Ishikawa (cell line): Measurements from ENCODE around the gene FBXW8.

Source experiments
- CEBPB ChIP-seq: IDR thresholded peaks from 2 replicates; pipeline ENCODE4 v1.6.1; 2012
- EP300 ChIP-seq: IDR thresholded peaks from 2 replicates; pipeline ENCODE4 v1.6.1; 2012; ENCODE audit warnings: borderline replicate concordance
- RAD21 ChIP-seq: IDR thresholded peaks from 2 replicates; pipeline ENCODE4 v1.6.1; 2012; ENCODE audit warnings: low read depth
- TAF1 ChIP-seq: IDR thresholded peaks from 2 replicates; pipeline ENCODE4 v1.6.1; 2012; ENCODE audit warnings: low read depth, mild to moderate bottlenecking
- TCF12 ChIP-seq: IDR thresholded peaks from 2 replicates; pipeline ENCODE4 v1.6.1; 2012; ENCODE audit warnings: low read depth
- YY1 ChIP-seq: IDR thresholded peaks from 2 replicates; pipeline ENCODE4 v1.6.1; 2012; ENCODE audit warnings: low read depth
- TF ChIP-seq, protein P1 (sequence below): IDR thresholded peaks from 2 replicates; pipeline ENCODE4 v1.6.1; 2012
- TF ChIP-seq, protein P2 (sequence below): IDR thresholded peaks from 2 replicates; pipeline ENCODE4 v1.6.1; 2012

DNA sequence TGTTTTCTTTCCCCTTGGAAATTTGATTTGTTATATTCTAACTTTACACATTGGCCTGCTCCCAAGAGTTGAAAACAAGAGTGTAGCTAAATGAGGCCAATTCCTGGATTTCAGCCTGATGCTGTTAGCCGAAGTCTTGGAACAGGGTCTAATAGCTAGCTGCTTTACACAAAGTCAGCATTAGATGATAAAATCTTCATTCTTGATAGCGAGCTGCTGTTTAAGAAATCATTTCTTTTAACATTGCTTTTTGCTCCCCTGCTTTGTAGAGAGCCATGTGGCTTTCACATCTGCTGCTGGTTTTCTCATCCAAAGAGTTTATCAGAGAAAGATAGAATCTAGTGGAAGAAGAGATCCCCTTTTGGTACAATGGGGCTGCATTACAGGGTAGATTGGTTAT is 22.3 kb downstream of the FBXW8 start:
- TF ChIP-seq, protein P1, sequence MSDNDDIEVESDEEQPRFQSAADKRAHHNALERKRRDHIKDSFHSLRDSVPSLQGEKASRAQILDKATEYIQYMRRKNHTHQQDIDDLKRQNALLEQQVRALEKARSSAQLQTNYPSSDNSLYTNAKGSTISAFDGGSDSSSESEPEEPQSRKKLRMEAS = no peak
- TF ChIP-seq EP300 (no peak), RAD21 (no peak), TCF12 (no peak), CEBPB (no peak), YY1 (no peak), TAF1 (no peak)
- TF ChIP-seq, protein P2, sequence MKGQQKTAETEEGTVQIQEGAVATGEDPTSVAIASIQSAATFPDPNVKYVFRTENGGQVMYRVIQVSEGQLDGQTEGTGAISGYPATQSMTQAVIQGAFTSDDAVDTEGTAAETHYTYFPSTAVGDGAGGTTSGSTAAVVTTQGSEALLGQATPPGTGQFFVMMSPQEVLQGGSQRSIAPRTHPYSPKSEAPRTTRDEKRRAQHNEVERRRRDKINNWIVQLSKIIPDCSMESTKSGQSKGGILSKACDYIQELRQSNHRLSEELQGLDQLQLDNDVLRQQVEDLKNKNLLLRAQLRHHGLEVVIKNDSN = no peak
